ENCODE data around the gene PDLIM7. TPM values are rescaled to one million over a fixed set of nuclear protein-coding genes. Genes with fewer than 3 reads are reported as not detected.
"Not testable (repeated sequence)": the region's sequence is repeated elsewhere in the genome, so short reads cannot be mapped to it uniquely, and the experiment has no call there.

PDLIM7 gene
- total and polyA plus RNA-seq, 2 experiments from 2014 or later = 94.7 to 128 TPM

GRCh38 chr5:177486256-177486655 is 11.1 kb downstream of the PDLIM7 start:
- Histone ChIP-seq H3K27ac (ENCODE audit: low read depth) (no peak overlapping the region), H3K4me3 (no peak overlapping the region), H3K9me2 (ENCODE audit: insufficient read depth) (no peaks in the 10 kb centered on the region), H4K20me1 (replicated peaks; ENCODE audit: insufficient read depth) (no peaks in the 10 kb centered on the region; the same call in 1 of the 2 replicates), H3K27me3 (ENCODE audit: insufficient read depth) (no peaks in the 10 kb centered on the region), H3K36me3 (ENCODE audit: insufficient read depth) (peaks cover 14% of the 10 kb centered on the region), H3K4me2 (no peak overlapping the region), H2AFZ (no peak overlapping the region), H3K79me2 (replicated peaks; ENCODE audit: insufficient read depth) (no peaks in the 10 kb centered on the region), H3K4me1 (ENCODE audit: insufficient read depth) (peaks cover 4% of the 10 kb centered on the region; the same call in 1 of the 2 replicates), H3F3A (replicated peaks; ENCODE audit: low read depth) (0 out of 2 replicates have a peak, but pooled peaks cover 5% of the 10 kb centered on the region)
- Mint-ChIP-seq H3K9me3 (peaks cover 2% of the 10 kb centered on the region; the same call in 1 of the 3 replicates), H3K27me3 (ENCODE audit: insufficient read depth, low read depth, poor library complexity) (peaks cover 31% of the 10 kb centered on the region), H3K36me3 (ENCODE audit: low read depth) (peaks cover 80% of the 10 kb centered on the region), H3K4me3 (no peak overlapping the region), H3K27ac (no peak overlapping the region), H3K4me1 (peaks cover 5% of the 10 kb centered on the region)
- DNase-seq (ENCODE audit: low spot score) (no peak), ATAC-seq (no peak)
- TF ChIP-seq, protein P1, sequence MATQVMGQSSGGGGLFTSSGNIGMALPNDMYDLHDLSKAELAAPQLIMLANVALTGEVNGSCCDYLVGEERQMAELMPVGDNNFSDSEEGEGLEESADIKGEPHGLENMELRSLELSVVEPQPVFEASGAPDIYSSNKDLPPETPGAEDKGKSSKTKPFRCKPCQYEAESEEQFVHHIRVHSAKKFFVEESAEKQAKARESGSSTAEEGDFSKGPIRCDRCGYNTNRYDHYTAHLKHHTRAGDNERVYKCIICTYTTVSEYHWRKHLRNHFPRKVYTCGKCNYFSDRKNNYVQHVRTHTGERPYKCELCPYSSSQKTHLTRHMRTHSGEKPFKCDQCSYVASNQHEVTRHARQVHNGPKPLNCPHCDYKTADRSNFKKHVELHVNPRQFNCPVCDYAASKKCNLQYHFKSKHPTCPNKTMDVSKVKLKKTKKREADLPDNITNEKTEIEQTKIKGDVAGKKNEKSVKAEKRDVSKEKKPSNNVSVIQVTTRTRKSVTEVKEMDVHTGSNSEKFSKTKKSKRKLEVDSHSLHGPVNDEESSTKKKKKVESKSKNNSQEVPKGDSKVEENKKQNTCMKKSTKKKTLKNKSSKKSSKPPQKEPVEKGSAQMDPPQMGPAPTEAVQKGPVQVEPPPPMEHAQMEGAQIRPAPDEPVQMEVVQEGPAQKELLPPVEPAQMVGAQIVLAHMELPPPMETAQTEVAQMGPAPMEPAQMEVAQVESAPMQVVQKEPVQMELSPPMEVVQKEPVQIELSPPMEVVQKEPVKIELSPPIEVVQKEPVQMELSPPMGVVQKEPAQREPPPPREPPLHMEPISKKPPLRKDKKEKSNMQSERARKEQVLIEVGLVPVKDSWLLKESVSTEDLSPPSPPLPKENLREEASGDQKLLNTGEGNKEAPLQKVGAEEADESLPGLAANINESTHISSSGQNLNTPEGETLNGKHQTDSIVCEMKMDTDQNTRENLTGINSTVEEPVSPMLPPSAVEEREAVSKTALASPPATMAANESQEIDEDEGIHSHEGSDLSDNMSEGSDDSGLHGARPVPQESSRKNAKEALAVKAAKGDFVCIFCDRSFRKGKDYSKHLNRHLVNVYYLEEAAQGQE (IDR thresholded peaks at IDR 0.05; ENCODE audit: unreplicated experiment) = no peak
- no peak for TF ChIP-seq STAT1 (IDR thresholded peaks at IDR 0.05; ENCODE audit: unreplicated experiment)
- TF ChIP-seq EZH2phosphoT487 (IDR thresholded peaks at IDR 0.05; ENCODE audit: unreplicated experiment) = no peak
- TF ChIP-seq EZH2 (IDR thresholded peaks at IDR 0.05; ENCODE audit: low read depth, unreplicated experiment) = no peak
- TF ChIP-seq CREB1 (CRISPR knock-in tag; IDR thresholded peaks at IDR 0.05; ENCODE audit: low read depth) = no peak
- TF ChIP-seq JUNB (IDR thresholded peaks at IDR 0.05; ENCODE audit: unreplicated experiment) = no peak
- TF ChIP-seq ZNF114 (CRISPR knock-in tag; IDR thresholded peaks at IDR 0.05) = no peak
- TF ChIP-seq, protein P2, sequence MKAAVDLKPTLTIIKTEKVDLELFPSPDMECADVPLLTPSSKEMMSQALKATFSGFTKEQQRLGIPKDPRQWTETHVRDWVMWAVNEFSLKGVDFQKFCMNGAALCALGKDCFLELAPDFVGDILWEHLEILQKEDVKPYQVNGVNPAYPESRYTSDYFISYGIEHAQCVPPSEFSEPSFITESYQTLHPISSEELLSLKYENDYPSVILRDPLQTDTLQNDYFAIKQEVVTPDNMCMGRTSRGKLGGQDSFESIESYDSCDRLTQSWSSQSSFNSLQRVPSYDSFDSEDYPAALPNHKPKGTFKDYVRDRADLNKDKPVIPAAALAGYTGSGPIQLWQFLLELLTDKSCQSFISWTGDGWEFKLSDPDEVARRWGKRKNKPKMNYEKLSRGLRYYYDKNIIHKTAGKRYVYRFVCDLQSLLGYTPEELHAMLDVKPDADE (IDR thresholded peaks at IDR 0.05) = no peak

DNA sequence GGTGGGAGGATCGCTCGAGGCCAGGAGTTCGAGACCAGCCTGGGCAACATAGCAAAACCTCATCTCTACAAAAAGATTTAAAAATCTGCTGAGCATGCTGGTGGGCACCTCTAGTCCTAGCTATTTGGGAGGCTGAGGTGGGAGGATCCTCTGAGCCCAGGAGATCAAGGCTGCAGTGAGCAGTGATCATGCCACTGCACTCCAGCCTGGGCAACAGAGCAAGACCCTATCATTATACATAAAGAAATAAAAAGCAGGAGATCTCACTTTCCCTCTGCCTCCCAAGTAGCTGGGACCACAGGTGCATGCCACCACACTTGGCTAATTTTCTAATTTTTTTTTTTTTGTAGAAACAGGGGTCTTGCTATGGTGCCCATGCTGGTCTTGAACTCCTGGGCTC is 11.7 kb downstream of the PDLIM7 start:
- not testable (repeated sequence) for H3K4me2 ChIP-seq; H3K4me3 Mint-ChIP-seq; H2AFZ ChIP-seq; H3K4me1 ChIP-seq (ENCODE audit: insufficient read depth); ATAC-seq; H3K27ac ChIP-seq (ENCODE audit: low read depth); H3K4me1 Mint-ChIP-seq; H3F3A ChIP-seq (replicated peaks; ENCODE audit: low read depth); DNase-seq (ENCODE audit: low spot score); H3K9me2 ChIP-seq (ENCODE audit: insufficient read depth); H3K27ac Mint-ChIP-seq; H3K4me3 ChIP-seq; H3K27me3 ChIP-seq (ENCODE audit: insufficient read depth); H4K20me1 ChIP-seq (replicated peaks; ENCODE audit: insufficient read depth); H3K79me2 ChIP-seq (replicated peaks; ENCODE audit: insufficient read depth); H3K9me3 Mint-ChIP-seq
- peaks cover 28% of the 10 kb centered on the region for H3K27me3 Mint-ChIP-seq (ENCODE audit: insufficient read depth, low read depth, poor library complexity)
- peaks cover 14% of the 10 kb centered on the region for H3K36me3 ChIP-seq (ENCODE audit: insufficient read depth)
- H3K36me3 Mint-ChIP-seq (ENCODE audit: low read depth) = peaks cover 77% of the 10 kb centered on the region
